SK-N-SH treated with all-trans-retinoic acid at 6 μM for 48 hours (cell line): ENCODE results near the gene TIMM13.

ENCODE experiments used
- ATAC-seq: fragments of 200-7000 bp; cut with Tn5 transposase; 3 replicates; pipeline ENCODE4 v1.9.1; 2020; ENCODE audit warnings: mild to moderate bottlenecking, moderate library complexity
- BACH2 ChIP-seq: fragments of 250-450 bp; sonication (Bioruptor Pico); IDR thresholded peaks from 2 replicates; pipeline ENCODE4 v1.9.0; 2021; ENCODE audit warnings: mild to moderate bottlenecking, borderline replicate concordance
- CSDC2 ChIP-seq: fragments of 250-450 bp; sonication (Bioruptor Pico); IDR thresholded peaks from 2 replicates; pipeline ENCODE4 v1.5.0; 2020; ENCODE audit warnings: mild to moderate bottlenecking, moderate library complexity
- ESRRG ChIP-seq: fragments of 250-450 bp; sonication (Bioruptor Pico); IDR thresholded peaks from 2 replicates; pipeline ENCODE4 v1.6.1; 2021; ENCODE audit warnings: mild to moderate bottlenecking
- GLIS3 ChIP-seq: fragments of 250-450 bp; sonication (Bioruptor Pico); IDR thresholded peaks from 2 replicates; pipeline ENCODE4 v1.5.0; 2020; ENCODE audit warnings: mild to moderate bottlenecking, moderate library complexity
- ISL1 ChIP-seq: fragments of 250-450 bp; sonication (Bioruptor Pico); IDR thresholded peaks from 2 replicates; pipeline ENCODE4 v2.1.2; 2022; ENCODE audit warnings: mild to moderate bottlenecking, moderate library complexity
- OSR1 ChIP-seq: fragments of 250-450 bp; sonication (Bioruptor Pico); IDR thresholded peaks from 2 replicates; pipeline ENCODE4 v1.8.0; 2022; ENCODE audit warnings: moderate library complexity, mild to moderate bottlenecking, inconsistent platforms
- POU6F1 ChIP-seq: fragments of 250-450 bp; sonication (Bioruptor Pico); IDR thresholded peaks from 2 replicates; pipeline ENCODE4 v1.8.0; 2021; ENCODE audit warnings: low read depth, mild to moderate bottlenecking, moderate library complexity, borderline replicate concordance
- PPARA ChIP-seq: fragments of 250-450 bp; sonication (Bioruptor Pico); IDR thresholded peaks from 2 replicates; pipeline ENCODE4 v1.5.0; 2020; ENCODE audit warnings: mild to moderate bottlenecking, borderline replicate concordance
- RARB ChIP-seq: fragments of 250-450 bp; sonication (Bioruptor Pico); IDR thresholded peaks from 2 replicates; pipeline ENCODE4 v1.8.0; 2021; ENCODE audit warnings: mild to moderate bottlenecking, moderate library complexity
- SNAI2 ChIP-seq: fragments of 250-450 bp; sonication (Bioruptor Pico); IDR thresholded peaks from 2 replicates; pipeline ENCODE4 v1.5.0; 2020; ENCODE audit warnings: mild to moderate bottlenecking, moderate library complexity
- TCF4 ChIP-seq: fragments of 250-450 bp; sonication (Bioruptor Pico); IDR thresholded peaks from 2 replicates; pipeline ENCODE4 v1.8.0; 2021; ENCODE audit warnings: mild to moderate bottlenecking, moderate library complexity, borderline replicate concordance
- TOX ChIP-seq: fragments of 250-450 bp; sonication (Bioruptor Pico); IDR thresholded peaks from 2 replicates; pipeline ENCODE4 v1.8.0; 2021; ENCODE audit warnings: mild to moderate bottlenecking, moderate library complexity, borderline replicate concordance
- TSHZ2 ChIP-seq: fragments of 250-450 bp; sonication (Bioruptor Pico); IDR thresholded peaks from 2 replicates; pipeline ENCODE4 v1.5.0; 2020; ENCODE audit warnings: mild to moderate bottlenecking, moderate library complexity
- ZFP3 ChIP-seq: fragments of 250-450 bp; sonication (Bioruptor Pico); IDR thresholded peaks from 2 replicates; pipeline ENCODE4 v1.5.0; 2020; ENCODE audit warnings: mild to moderate bottlenecking, moderate library complexity
- ZFP30 ChIP-seq: fragments of 450-650 bp; formaldehyde crosslinking; IDR thresholded peaks from 2 replicates; pipeline ENCODE4 v1.5.0; 2022; ENCODE audit warnings: mild to moderate bottlenecking, moderate library complexity
- ZNF565 ChIP-seq: fragments of 450-650 bp; formaldehyde crosslinking; conservative IDR thresholded peaks from 2 replicates; pipeline ENCODE4 v1.5.0; 2020; ENCODE audit warnings: low read depth, mild to moderate bottlenecking, moderate library complexity
- ZNF70 ChIP-seq: fragments of 450-650 bp; formaldehyde crosslinking; IDR thresholded peaks from 2 replicates; pipeline ENCODE4 v1.5.0; 2020; ENCODE audit warnings: mild to moderate bottlenecking, moderate library complexity
- ZNF8 ChIP-seq: fragments of 450-650 bp; formaldehyde crosslinking; IDR thresholded peaks from 2 replicates; pipeline ENCODE4 v1.5.0; 2020; ENCODE audit warnings: mild to moderate bottlenecking, moderate library complexity
- TF ChIP-seq, protein P1 (sequence below): fragments of 250-450 bp; sonication (Bioruptor Pico); IDR thresholded peaks from 2 replicates; pipeline ENCODE4 v1.5.1; 2020; ENCODE audit warnings: low read depth, mild to moderate bottlenecking, moderate library complexity
- TF ChIP-seq, protein P2 (sequence below): fragments of 250-450 bp; sonication (Bioruptor Pico); IDR thresholded peaks from 2 replicates; pipeline ENCODE4 v1.8.0; 2020; ENCODE audit warnings: mild to moderate bottlenecking, moderate library complexity, borderline replicate concordance

The TIMM13 gene

GRCh38 chr19:2432131-2432848 is 4.9 kb upstream of the TIMM13 start:
- TF ChIP-seq GLIS3 (CRISPR knock-in tag) = no peak
- no peak for TF ChIP-seq POU6F1 (CRISPR knock-in tag)
- TF ChIP-seq ESRRG (CRISPR knock-in tag) = no peak
- TF ChIP-seq OSR1 = no peak
- TF ChIP-seq SNAI2 = no peak
- TF ChIP-seq BACH2 (CRISPR knock-in tag) = no peak
- TF ChIP-seq ZNF8 = no peak
- TF ChIP-seq PPARA (CRISPR knock-in tag) = no peak
- TF ChIP-seq ISL1 (CRISPR knock-in tag) = no peak
- TF ChIP-seq, protein P1, sequence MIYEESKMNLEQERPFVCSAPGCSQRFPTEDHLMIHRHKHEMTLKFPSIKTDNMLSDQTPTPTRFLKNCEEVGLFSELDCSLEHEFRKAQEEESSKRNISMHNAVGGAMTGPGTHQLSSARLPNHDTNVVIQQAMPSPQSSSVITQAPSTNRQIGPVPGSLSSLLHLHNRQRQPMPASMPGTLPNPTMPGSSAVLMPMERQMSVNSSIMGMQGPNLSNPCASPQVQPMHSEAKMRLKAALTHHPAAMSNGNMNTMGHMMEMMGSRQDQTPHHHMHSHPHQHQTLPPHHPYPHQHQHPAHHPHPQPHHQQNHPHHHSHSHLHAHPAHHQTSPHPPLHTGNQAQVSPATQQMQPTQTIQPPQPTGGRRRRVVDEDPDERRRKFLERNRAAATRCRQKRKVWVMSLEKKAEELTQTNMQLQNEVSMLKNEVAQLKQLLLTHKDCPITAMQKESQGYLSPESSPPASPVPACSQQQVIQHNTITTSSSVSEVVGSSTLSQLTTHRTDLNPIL (CRISPR knock-in tag) = no peak
- no peak for TF ChIP-seq ZNF565 (CRISPR knock-in tag)
- no peak for ATAC-seq

- ATAC-seq = no peak
- TF ChIP-seq ZFP30 (no peak), POU6F1 (CRISPR knock-in tag) (no peak), ZNF70 (no peak), PPARA (CRISPR knock-in tag) (no peak), BACH2 (CRISPR knock-in tag) (no peak), TCF4 (CRISPR knock-in tag) (no peak), RARB (CRISPR knock-in tag) (no peak), SNAI2 (no peak), ZFP3 (CRISPR knock-in tag) (no peak), TSHZ2 (CRISPR knock-in tag) (no peak), ISL1 (CRISPR knock-in tag) (no peak), CSDC2 (CRISPR knock-in tag) (no peak), TOX (CRISPR knock-in tag) (no peak)
- TF ChIP-seq, protein P2, sequence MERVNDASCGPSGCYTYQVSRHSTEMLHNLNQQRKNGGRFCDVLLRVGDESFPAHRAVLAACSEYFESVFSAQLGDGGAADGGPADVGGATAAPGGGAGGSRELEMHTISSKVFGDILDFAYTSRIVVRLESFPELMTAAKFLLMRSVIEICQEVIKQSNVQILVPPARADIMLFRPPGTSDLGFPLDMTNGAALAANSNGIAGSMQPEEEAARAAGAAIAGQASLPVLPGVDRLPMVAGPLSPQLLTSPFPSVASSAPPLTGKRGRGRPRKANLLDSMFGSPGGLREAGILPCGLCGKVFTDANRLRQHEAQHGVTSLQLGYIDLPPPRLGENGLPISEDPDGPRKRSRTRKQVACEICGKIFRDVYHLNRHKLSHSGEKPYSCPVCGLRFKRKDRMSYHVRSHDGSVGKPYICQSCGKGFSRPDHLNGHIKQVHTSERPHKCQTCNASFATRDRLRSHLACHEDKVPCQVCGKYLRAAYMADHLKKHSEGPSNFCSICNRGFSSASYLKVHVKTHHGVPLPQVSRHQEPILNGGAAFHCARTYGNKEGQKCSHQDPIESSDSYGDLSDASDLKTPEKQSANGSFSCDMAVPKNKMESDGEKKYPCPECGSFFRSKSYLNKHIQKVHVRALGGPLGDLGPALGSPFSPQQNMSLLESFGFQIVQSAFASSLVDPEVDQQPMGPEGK (CRISPR knock-in tag) = no peak
Measured at GRCh38 chr19:2431318-2432055, 4.1 kb upstream of the TIMM13 start.
